Stimulated activated CD8-positive, alpha-beta memory T cell treated with anti-CD3 and anti-CD28 coated beads, Interleukin-7, amount 100 ng/mL, for 4 hours (primary cell): ENCODE data around the gene AP1B1.
A peak's percentile ranks its signal among the peaks of the same experiment; 100 is the strongest.
"Not testable (repeated sequence)": the region's sequence is repeated elsewhere in the genome, so short reads cannot be mapped to it uniquely, and the experiment has no call there.

Experiments
- DNase-seq, 2 donors: peaks; one replicate each; pipeline ENCODE4 v3.0.0-alpha.2; 2020; ENCODE audit warnings: low read depth in 2 of 2

The AP1B1 gene

DNA sequence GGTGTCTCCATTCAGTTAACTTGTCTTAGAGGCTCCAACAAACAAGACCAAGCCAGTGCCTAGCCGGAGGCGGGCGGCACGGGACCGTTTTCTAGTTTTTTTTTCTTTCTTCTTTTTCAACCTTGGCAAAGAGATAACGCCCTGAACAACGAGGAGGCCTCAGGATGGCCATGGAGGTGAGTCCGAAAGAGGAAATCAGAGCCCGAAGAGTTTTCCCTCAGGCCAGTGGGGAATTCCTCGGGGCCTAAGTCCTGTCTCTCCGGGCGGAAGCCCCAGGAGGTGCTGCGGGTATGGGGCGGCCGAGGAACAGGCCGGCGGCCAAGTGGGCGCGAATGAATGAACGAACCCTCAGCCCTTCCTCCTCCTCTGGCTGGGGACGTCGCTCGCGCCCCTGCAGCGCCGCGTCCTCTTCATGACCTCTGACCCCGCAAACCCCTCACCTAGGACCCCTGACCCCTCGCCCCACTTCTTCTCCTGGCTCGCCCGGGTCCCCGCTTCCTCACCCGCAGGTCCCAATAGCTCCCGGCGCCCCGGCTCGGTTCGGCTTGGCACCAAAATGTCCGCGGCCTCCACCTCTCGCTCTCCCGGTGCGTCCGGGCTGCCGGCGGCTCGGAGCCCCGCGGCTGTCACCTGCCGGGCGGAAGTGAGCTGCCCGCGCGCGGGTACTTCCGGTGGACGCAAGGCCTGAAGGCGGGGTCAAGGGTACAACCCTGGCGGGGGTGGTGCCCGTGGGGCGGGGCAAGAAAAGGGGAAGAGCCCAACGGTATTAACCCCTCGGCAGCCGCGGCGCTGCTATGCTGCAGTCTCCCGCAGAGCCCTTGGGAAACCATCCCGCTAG lies at the start of gene AP1B1:
Gene AP1B1 (minus strand): TSS at position 650 of the 838 bp plus-strand sequence. CDS start 21,327 bp downstream, outside the sequence.
- peak; percentile 81 to 90 for DNase-seq

DNA sequence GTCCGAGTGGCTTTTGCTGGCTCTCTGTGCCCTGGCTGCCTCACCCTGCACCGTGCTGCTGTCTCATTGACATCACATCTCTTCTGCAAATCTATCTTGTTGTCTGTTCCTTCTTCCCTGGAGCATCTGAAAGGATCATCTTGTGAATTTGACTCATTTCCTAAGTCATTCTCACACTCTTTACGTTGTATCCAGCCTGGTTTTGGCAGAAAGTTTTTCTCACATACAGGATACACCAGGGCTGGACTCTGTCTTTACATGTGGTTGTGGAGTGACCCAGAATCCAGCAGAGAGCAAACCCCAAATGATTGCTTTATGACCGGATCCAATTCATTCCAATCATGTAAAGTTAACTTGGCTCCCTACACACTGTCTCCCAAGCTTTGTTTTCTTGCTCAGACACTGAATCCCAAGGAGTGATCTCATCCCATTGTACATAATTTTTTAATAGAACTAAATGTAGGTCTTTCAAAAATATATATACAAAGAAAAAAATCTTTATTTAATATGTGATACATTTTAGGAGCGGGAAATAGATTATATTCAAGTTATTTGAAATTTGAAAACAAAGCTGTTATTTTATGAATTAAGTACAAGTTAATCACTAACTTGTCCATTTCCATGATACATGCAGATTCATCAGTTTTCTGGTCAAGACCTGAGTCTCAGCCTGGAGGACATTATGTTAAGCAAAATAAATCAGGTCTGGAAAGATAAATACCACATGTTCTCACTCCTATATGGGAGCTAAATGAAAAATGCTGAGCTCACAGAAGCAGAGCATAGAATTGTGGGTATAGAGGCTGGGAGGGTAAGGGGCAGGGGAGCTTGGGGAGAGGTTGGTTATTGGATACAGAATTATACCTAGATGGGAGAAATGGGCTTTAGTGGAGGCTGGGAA lies 47.1 kb upstream of the AP1B1 start:
- no peak for DNase-seq

DNA sequence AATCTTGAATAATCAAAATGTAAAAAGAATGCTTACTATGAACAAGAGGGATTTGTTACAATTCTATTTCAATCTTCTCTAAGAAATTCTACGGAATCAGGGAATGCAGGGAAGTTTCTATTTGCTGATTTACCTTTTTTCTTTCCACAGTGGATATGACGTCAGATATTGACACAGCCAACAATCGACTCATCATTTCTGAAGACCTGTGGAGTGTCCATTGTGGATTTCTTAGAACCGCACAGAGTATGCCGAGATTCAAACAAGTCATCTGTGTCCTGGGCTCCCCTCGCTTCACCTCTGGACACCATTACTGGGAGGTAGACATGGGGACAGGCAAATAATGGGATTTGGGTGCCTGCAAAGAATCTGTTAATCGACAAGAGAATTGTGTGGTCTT lies 45.9 kb upstream of the AP1B1 start:
- DNase-seq: no peak

DNA sequence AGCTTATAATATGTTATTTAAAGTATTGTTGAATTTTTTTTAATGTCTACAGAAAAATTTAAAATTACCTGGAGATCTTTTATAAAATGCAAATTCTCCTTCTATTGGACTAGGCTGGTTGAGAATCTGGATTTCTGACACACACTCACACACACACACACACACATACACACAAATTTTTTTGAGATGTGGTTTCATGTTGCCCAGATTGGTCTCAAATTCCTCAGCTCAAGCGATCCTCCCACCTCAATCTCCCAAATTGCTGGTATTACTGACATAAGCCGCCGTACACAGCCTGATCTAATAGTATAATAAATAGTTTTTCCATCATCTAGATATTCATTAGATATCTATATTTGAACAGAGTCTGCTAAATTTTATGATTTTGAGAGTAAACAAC lies 45.5 kb upstream of the AP1B1 start:
- no peak for DNase-seq

DNA sequence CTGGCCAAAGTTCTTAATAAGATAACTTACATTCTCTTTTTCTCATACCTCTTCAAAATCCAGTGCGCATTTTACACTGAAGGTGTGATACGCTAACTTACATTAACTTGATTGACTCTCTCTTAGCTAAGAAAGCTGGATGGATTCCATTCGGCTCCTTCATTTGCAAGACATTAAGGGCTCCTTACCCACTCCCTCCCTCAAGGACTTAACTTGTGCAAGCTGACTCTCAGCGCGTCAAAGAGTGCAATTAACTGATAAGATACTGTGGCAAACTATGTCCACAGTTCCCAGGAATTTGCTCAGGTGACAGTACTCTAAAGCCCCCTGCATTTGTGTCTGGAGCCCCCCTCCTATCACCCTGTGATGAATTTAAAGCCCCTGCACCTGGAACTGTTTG lies 43.6 kb upstream of the AP1B1 start:
- DNase-seq: no peak

DNA sequence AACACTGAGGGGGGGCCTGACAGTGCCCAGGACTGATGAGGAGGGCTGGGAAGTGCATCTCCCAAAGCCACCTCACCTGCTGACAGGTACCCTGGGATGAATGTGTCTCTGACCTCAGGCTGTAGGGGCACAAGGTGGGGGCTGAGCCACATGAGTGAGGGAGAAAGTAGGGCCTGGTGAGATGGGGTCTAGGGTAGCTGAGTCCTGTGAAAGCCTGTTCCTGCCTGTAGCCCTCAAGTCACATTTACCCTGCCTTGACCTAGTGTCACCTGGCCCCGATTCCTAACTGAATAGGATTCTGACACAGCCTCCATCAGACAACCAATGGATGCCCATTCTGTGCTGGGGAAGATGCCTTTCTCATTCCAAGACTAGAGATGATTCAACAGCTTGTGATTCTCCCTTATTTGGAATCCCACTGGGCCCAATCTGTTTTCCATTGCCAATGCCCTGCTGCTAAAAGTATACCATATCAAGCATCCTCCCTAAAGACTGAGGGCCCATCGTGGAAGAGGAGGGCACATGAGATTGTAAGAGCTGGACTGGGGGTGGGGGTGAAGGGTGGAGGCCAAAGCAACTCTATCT lies 38.9 kb upstream of the AP1B1 start:
- DNase-seq: no peak

DNA sequence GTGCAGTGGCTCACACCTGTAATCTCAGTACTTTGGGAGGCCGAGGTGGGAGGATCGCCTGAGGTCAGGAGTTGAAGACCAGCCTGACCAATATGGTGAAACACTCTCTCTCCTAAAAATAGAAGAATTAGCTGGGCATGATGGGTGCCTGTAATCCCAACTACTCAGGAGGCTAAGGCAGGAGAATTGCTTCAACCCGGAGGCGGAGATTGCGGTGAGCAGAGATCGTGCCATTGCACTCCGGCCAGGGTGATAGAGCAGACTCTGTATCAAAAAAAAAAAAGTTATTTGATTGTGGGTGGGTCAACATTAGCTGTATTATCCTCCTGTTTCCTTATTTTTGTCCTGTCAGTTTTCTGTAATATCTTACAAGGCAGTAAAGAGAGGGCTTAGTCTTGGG lies 38.1 kb upstream of the AP1B1 start:
- no peak for DNase-seq

DNA sequence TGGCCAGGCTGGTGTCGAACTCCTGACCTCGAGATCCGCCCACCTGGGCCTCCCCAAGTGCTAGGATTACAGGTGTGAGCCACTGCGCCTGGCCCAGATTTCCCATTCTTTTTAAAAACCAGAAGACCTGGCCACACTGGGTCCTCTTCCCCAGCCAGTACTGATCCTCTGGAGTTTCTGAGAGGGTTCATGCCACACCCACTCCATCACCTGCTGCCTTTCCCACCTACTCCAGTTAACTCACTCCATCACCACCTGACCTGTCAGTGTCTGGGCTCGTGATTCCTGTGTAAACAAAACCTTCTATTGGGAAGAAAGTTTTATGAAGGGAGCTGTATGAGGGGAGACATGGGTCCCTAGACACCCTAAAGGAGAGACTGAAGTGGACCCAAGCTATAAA lies 30.3 kb upstream of the AP1B1 start:
- not testable (repeated sequence) for DNase-seq

DNA sequence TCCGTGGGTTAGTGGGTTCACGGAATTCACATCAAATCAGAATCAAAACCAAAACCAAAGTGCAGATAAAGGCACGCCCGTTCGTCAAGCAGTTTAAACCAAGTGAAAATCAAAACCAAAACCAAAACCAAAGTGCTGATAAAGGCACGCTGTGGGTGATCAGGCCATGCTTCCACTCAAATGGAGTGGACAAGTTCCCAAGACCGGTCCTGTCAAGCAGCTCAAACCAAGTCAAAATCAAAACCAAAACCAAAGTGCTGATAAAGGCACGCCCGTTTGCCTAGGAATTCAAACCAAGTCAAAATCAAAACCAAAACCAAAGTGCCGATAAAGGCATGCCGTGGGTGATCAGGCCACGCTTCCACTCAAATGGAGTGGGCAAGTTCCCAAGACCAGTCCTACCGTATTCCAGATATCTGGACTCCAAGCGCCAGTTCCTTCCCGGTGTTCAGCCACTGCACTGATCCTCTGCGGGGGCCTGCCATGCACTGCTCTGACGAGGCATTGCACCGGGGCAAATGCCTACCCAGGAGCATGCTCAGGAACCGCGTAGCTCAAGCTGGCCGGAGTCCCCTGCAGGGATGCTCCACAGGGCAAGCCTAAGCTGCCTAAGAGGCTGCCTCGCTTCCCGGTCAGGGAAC lies 26.7 kb upstream of the AP1B1 start:
- peak; percentile 48 to 59 for DNase-seq

DNA sequence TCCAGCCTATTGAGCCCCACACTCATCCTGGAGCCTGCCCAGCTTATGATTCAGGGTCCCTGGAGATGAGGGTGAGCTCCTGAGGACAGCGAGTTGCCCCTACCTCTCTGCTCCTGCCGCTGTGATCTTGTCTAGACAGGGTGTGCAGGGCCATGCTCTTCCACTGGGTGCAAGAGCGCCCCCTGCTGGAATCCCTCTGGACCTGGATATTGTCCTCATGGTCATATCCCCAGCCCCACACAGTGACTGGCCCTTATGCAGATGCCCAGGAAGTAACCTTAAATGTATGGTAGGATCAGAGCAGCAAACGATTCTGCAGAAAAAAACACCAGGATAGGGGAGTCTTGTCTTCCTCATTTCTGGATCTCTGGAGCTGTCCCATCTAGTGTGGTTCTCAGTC lies 24.4 kb upstream of the AP1B1 start:
- DNase-seq: not testable (repeated sequence)

DNA sequence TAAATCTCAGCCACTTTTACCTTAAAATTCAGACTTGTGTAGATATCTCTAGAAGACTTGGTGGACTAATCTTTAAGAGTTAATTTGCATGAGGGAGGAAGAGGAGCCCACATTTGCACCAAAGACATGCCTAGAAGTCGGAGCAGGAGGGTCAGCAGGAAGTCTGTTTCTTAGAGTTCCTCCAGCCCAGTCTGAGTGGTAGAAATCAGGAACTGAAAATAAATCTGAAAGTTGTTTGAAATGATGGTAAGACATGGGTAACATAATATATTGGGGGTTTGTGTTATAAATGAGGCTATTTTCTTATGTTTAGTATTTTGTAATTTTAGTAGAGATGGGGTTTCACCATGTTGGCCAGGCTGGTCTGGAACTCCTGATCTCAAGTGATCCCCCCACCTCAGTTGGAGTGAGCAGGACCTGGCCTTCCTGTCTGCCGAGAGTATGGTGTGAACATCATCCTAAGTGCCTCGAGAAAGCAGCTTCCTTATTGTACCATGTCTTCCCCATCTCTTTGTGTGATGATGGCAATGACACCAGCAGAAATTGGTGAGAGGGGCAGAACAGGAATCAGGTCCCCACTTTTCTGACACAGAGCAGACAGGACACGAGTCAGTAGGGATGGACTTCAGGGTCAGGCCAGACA lies 23.3 kb upstream of the AP1B1 start:
- DNase-seq: not testable (repeated sequence)

DNA sequence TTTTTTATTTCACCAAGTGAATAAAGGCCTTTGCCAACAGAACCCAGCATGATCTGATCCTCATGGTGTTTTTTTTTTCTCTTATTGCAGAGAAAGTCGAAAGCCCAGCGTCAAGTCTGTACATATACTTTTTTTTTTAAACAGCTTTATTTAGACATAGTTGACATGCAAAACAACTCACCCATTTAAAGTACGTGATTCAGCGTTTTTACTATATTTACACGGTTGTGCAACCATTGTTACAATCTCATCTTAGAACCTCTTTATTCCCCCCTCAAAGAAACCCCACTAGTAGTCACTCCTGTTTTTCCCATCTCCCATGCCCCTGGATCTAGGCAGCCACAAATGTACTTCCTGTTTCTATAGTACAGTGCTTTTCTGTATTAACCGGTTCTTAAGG lies 20.6 kb upstream of the AP1B1 start:
- no peak for DNase-seq

DNA sequence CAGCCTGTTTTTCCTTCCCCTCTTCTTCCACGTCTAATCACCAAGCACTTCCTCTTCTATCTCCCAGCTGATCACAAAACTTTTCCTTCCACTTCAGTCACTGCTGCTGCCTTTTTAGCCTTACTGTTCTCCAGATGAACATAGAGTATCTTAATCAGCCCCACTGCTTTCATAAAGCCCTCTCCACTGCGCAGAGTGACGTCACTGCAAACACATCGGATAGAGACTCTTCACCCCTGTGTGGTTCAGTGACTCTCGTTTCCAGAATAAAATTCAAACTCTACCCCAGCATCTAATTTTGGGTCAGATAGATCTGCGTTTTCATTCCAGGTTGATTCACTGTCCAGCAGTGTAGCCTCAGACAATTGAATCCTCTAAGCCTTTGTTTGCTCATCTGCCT lies 13.2 kb upstream of the AP1B1 start:
- not testable (repeated sequence) for DNase-seq

DNA sequence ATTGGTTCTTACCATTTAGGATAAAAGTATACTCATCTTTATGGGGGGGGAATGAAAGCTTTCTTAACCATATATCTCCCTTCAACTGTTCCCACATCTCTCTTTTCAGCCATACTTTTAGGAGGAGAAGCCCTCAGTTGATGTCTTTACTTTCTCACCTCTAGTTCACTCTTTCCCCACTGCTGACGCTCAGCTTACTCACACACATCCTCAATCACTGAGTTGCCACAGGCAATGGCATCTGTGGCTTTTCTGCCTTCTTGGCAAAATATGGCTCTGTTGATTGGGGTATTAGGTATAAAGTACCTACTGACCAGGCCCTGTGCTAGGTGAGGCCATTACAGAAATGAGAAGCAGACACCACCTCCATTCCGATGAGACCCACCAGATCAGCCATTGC lies 12.2 kb upstream of the AP1B1 start:
- no peak for DNase-seq

DNA sequence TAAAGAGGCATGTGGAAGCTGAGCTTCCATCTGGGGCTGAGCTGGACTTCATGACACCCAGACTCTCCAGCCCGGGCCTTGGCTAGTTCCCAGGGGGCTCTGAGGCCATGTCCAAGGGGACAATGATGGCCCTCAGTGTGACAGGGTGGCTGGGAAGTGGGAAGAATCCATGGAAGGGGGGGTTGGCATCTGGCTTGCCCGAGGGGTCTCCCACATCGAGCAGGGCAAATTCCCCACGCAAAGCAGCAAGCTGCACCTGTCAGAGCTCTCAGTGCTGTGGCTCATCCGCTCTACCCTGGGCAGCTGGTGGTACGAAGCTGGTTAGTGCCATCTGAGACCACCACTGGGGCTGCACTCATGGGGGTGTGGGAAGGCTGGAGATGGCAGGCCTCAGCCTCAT lies 9.4 kb upstream of the AP1B1 start:
- DNase-seq: no peak

DNA sequence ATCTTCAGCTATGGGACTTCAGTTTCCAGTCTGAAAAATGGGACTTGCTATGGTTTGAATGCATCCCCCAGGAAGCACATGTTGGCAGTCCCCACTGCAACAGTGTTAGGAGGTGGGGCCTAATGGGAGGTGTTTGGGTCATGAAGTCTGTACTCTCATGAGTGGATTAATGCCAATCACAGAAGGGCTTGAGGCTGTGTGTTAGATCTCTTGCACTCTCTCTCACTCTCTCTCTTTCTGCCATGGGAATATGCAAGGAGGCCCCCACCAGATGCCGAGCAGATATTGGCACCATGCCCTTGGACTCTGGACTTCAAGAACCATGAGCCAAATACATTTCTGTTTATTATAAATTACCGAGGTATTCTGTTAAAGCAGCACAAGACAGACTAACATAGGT lies 7.8 kb upstream of the AP1B1 start:
- no peak for DNase-seq

DNA sequence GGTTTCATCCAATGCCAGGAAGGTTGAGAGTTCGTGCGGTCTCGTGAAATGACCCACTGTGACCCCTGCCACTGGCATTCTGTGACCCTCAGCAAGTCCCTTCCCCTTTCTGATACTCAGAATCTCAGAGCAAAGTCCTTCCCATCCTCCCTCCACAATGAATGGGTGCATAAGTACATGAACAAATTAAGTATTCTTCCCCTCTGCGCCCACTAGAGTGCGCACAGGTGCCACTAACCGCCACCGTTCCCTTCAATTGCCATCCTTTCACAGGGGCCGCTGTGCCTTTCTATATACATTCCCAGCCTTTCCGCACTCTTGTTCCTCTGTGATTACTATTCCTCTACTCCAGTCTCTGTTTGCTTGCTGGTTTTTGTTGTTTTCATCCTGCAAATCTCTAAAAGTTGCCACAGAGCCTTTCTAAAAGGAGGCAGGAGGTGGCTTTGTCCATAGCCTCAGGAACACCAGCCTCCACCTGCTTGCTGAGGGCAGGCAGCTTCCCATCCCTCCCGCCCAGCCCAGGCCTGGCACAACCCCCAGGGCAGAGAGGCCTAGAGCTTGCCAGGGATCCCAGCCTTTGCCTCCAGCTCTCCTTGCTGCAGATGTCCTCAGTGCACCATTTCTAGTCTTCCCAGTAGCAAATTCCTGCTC lies 6.7 kb upstream of the AP1B1 start:
- DNase-seq: peak; percentile 37 to 43

DNA sequence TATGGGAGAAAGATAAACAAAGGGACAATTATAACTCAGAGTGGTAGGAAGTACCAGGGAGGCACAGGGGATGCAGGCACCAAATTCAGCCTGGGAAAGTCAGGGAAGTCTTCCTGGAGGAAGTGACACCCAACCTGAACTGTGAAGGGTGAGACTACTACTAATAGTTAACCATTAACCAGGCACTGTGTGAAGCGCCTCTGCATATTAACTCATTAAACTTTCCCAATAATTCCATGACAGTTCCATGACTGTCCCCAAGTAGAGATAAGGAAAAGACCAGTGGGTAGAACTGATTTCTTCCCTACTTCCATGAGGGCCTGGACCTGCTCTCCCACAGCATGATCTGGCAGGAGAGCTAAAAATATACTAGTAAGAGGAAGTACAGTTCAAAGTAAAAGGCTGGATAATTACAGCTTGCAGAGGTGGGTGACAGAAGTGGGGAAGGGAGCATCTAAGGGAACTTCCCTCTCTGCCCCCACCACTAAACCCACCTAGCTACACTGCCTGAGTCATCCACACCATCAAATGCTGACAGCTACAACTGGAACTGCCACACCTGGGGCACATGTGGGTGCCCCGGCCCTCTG lies 4.7 kb upstream of the AP1B1 start:
- DNase-seq: no peak

DNA sequence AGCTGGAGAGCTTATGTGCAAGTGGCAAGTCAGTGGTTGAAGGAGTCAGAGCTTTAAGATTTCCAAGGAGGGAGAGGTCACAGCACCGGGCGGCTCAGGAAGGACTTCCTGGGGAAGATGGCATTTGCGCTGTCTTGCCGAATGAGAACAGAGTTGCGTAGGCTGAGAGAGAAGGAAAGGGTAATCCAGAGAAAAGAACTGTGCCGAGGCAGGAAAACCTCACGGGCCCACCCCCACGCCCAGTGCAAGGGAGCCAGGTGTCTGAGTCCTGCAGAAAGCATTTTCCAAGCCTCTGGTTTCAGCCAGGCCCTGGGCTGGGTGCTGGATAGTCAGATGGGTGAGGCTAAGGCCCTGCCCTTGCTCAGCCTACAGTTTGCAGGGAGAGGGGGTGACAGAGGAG lies 3.2 kb upstream of the AP1B1 start:
- no peak for DNase-seq

DNA sequence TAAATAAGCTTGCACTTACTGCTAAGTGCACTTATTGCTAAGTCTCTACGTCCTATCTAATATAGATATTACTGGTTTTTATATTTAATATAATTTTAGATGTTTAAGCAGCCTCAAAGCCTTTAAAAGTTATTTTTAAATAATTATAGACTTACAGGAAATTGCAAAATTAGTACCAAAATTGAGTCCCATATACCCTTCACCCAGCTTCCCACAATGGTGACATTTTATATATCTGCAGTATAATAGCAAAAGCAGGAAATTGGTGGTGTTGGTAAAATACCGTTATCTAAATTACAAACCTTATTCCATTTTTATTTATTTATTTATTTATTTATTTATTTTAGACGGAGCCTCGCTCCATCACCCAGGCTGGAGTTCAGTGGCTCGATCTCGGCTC lies 1.9 kb upstream of the AP1B1 start:
- no peak for DNase-seq

DNA sequence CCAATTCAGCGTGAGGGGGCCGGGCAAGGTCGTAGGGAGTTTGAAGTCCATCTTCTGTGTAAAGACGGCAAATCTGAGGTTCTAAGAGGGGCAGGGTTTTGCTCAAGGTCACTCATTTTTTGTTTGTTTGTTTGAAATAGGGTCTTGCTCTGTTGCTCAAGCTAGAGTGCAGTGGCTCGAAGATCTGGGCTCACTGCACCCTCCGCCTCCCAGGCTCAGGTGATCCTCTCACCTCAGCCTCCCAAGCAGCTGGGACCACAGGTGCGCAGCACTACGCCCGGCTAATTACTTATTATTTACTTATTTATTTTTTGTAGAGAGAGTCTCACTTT lies 355 bp upstream of the AP1B1 start:
- DNase-seq: no peak
